HCT116 (cell line): ENCODE results near the gene F11. TPM values are rescaled to one million over a fixed set of nuclear protein-coding genes. Genes with fewer than 3 reads are reported as not detected.

Experiments used
- ATAC-seq: fragments of 200-7000 bp; cut with Tn5 transposase; 2 replicates; pipeline ENCODE4 v1.9.1; 2020; ENCODE audit warnings: mild to moderate bottlenecking, moderate library complexity
- BruUV-seq: library from RNA; stranded (reverse); fragments of 400-500 nt; replicated peaks from 2 replicates; lab custom pipeline; 2021; lab: Mats Ljungman, UMichigan
- CTCF ChIA-PET: fragments of 300-600 bp; sonication (Branson Sonifier 250); formaldehyde crosslinking; loops from one replicate; lab custom pipeline; 2021; ENCODE audit warnings: antibody characterized with exemption; lab: Charles Lee
- POLR2A ChIA-PET: fragments of 300-600, 350-600 bp; sonication (Branson Sonifier 250); formaldehyde crosslinking; loops from one replicate; lab custom pipeline; 2021; ENCODE audit warnings: antibody characterized with exemption; lab: Charles Lee
- RAD21 ChIA-PET, 2 experiments: fragments of 300-600 bp; sonication (Branson Sonifier 250); formaldehyde crosslinking; loops; one replicate each; lab custom pipeline; 2023; ENCODE audit warnings: low total read pairs in 2 of 2; ENCODE audit not compliant: uncharacterized antibody in 2 of 2, unreplicated experiment in 2 of 2, low non-redundant PET in 1 of 2; lab: Charles Lee
- DNase-seq: peaks from one replicate; pipeline ENCODE4 v3.0.0-alpha.2; 2010; ENCODE audit warnings: low read depth, low spot score
- H2AFZ ChIP-seq: fragments of 200-600 bp; shearing (Covaris generic), sonication (generic); 2 replicates; pipeline ENCODE4 v1.6.1; 2017; ENCODE audit warnings: low read depth, mixed run types, mixed read lengths, antibody characterized with exemption, low read length; ENCODE audit not compliant: poor library complexity, severe bottlenecking
- H3K27ac ChIP-seq: 2 replicates; pipeline ENCODE4 v1.5.1; 2012; ENCODE audit warnings: low read depth, low read length
- H3K27me3 ChIP-seq: fragments of 200-600 bp; sonication (generic); 2 replicates; pipeline ENCODE4 v1.6.1; 2016; ENCODE audit warnings: mixed run types, low read length, mixed read lengths; ENCODE audit not compliant: insufficient read depth
- H3K36me3 ChIP-seq, 2 experiments: fragments of 200-500 bp in 1 of 2; fragments of 200-600 bp in 1 of 2; sonication (Bioruptor generic) in 1 of 2; sonication (generic) in 1 of 2; 2 replicates each; pipeline versions ENCODE4 v1.5.1 to v1.6.1; 2014 to 2016; ENCODE audit warnings: low read length in 2 of 2, inconsistent platforms in 1 of 2, mixed read lengths in 1 of 2, mixed run types in 1 of 2; ENCODE audit not compliant: insufficient read depth in 2 of 2, control insufficient read depth in 1 of 2
- H3K4me1 ChIP-seq, 2 experiments: fragments of 200-600 bp in 1 of 2; sonication (generic) in 1 of 2; 2 replicates each; pipeline versions ENCODE4 v1.5.1 to v1.6.1; 2012 to 2017; ENCODE audit warnings: low read length in 2 of 2, inconsistent platforms in 1 of 2, mild to moderate bottlenecking in 1 of 2, mixed read lengths in 1 of 2, mixed run types in 1 of 2, moderate library complexity in 1 of 2; ENCODE audit not compliant: insufficient read depth in 2 of 2, control insufficient read depth in 1 of 2
- H3K4me2 ChIP-seq: fragments of 200-600 bp; sonication (generic); 2 replicates; pipeline ENCODE4 v1.6.1; 2017; ENCODE audit warnings: mixed run types, low read length, mixed read lengths
- H3K4me3 ChIP-seq, 2 experiments: fragments of 200-600 bp in 1 of 2; sonication (generic) in 1 of 2; replicated peaks in 1 of 2; 2 replicates each; pipeline ENCODE4 v1.5.1; 2011 to 2016; ENCODE audit warnings: low read length in 2 of 2, control low read depth in 1 of 2, low read depth in 1 of 2, mild to moderate bottlenecking in 1 of 2, mixed read lengths in 1 of 2, mixed run types in 1 of 2
- H3K79me2 ChIP-seq: fragments of 200-600 bp; sonication (generic); 2 replicates; pipeline ENCODE4 v1.6.1; 2017; ENCODE audit warnings: mild to moderate bottlenecking, mixed run types, low read length, moderate library complexity, mixed read lengths; ENCODE audit not compliant: insufficient read depth
- H3K9ac ChIP-seq: fragments of 200-600 bp; sonication (generic); 2 replicates; pipeline ENCODE4 v1.6.1; 2016; ENCODE audit warnings: low read length, mixed read lengths
- H3K9me2 ChIP-seq: fragments of 200-600 bp; sonication (generic), shearing (Covaris generic); 2 replicates; pipeline ENCODE4 v1.6.1; 2017; ENCODE audit warnings: mixed run types, mild to moderate bottlenecking, moderate library complexity; ENCODE audit not compliant: insufficient read depth
- H3K9me3 ChIP-seq, 2 experiments: fragments of 200-500 bp in 1 of 2; fragments of 200-600 bp in 1 of 2; sonication (Bioruptor generic) in 1 of 2; sonication (generic) in 1 of 2; 2 replicates each; pipeline ENCODE4 v1.6.1; 2014 to 2017; ENCODE audit warnings: low read length in 2 of 2, mixed read lengths in 2 of 2, inconsistent platforms in 1 of 2, low read depth in 1 of 2, mild to moderate bottlenecking in 1 of 2, mixed run types in 1 of 2, moderate library complexity in 1 of 2; ENCODE audit not compliant: control insufficient read depth in 1 of 2, insufficient read depth in 1 of 2
- H4K20me1 ChIP-seq: fragments of 200-600 bp; sonication (generic), shearing (Covaris generic); 2 replicates; pipeline ENCODE4 v1.6.1; 2017; ENCODE audit warnings: mixed run types, mild to moderate bottlenecking, moderate library complexity; ENCODE audit not compliant: insufficient read depth
- ATF3 ChIP-seq: IDR thresholded peaks from 2 replicates; pipeline ENCODE4 v1.6.1; 2012
- CBX3 ChIP-seq: IDR thresholded peaks from 2 replicates; pipeline ENCODE4 v1.6.1; 2012; ENCODE audit warnings: low read depth
- CEBPB ChIP-seq: IDR thresholded peaks from 2 replicates; pipeline ENCODE4 v1.6.1; 2012; ENCODE audit warnings: low read depth
- CTCF ChIP-seq, 3 experiments: fragments of 200-600 bp in 1 of 3; sonication (generic) in 1 of 3; IDR thresholded peaks in 2 of 3; conservative IDR thresholded peaks in 1 of 3; 2 replicates each; pipeline ENCODE4 v1.5.1; 2012 to 2017; ENCODE audit warnings: low read depth in 2 of 3, low read length in 2 of 3, antibody characterized with exemption in 1 of 3, borderline replicate concordance in 1 of 3, control low read depth in 1 of 3, mild to moderate bottlenecking in 1 of 3, mixed read lengths in 1 of 3, mixed run types in 1 of 3, moderate library complexity in 1 of 3; ENCODE audit not compliant: insufficient read depth in 1 of 3
- EGR1 ChIP-seq: IDR thresholded peaks from 2 replicates; pipeline ENCODE4 v1.6.1; 2012; ENCODE audit warnings: low read depth
- ELF1 ChIP-seq: IDR thresholded peaks from 2 replicates; pipeline ENCODE4 v1.6.1; 2012; ENCODE audit warnings: low read depth, borderline replicate concordance
- EZH2 ChIP-seq: fragments of 200-600 bp; sonication (generic); IDR thresholded peaks from 2 replicates; pipeline ENCODE4 v1.6.1; 2017; ENCODE audit warnings: antibody characterized with exemption, mixed run types
- EZH2phosphoT487 ChIP-seq: fragments of 200-600 bp; IDR thresholded peaks from 2 replicates; pipeline ENCODE4 v1.6.1; 2018; ENCODE audit warnings: antibody characterized with exemption, borderline replicate concordance
- FOSL1 ChIP-seq: IDR thresholded peaks from 2 replicates; pipeline ENCODE4 v1.6.1; 2012; ENCODE audit warnings: low read depth
- JUND ChIP-seq: IDR thresholded peaks from 2 replicates; pipeline ENCODE4 v1.6.1; 2012
- POLR2AphosphoS5 ChIP-seq: IDR thresholded peaks from 2 replicates; pipeline ENCODE4 v1.6.1; 2011; ENCODE audit warnings: mild to moderate bottlenecking, low read depth, low read length, moderate library complexity
- SIN3A ChIP-seq: IDR thresholded peaks from 2 replicates; pipeline ENCODE4 v1.6.1; 2012; ENCODE audit warnings: low read depth
- SP1 ChIP-seq: IDR thresholded peaks from 2 replicates; pipeline ENCODE4 v1.6.1; 2012; ENCODE audit warnings: low read depth
- TCF7L2 ChIP-seq: IDR thresholded peaks from 2 replicates; pipeline ENCODE4 v1.7.0; 2011; ENCODE audit warnings: borderline replicate concordance, inconsistent platforms; ENCODE audit not compliant: insufficient read depth, insufficient read length; ENCODE audit errors: extremely low read depth
- ZBTB33 ChIP-seq: IDR thresholded peaks from 2 replicates; pipeline ENCODE4 v1.6.1; 2011; ENCODE audit warnings: mild to moderate bottlenecking, low read length, moderate library complexity; ENCODE audit not compliant: insufficient replicate concordance; ENCODE audit errors: extremely low read depth
- ZFX ChIP-seq: fragments of 450-650 bp; IDR thresholded peaks from 2 replicates; pipeline ENCODE4 v1.6.1; 2017
- ZNF274 ChIP-seq: fragments of 200-500 bp; sonication (Bioruptor generic); IDR thresholded peaks from 2 replicates; pipeline ENCODE4 v1.6.1; 2014; ENCODE audit warnings: mild to moderate bottlenecking, low read depth, low read length, inconsistent platforms
- intact Hi-C: fragments of 100-400 bp; cut with micrococcal nuclease; formaldehyde crosslinking; loops from 2 replicates; pipeline ENCODE4 v1.10.0; 2022
- total RNA-seq: library from RNA; stranded (reverse); gene quantifications from one replicate; pipeline ENCODE4 v1.2.1, GENCODE V29; 2021; ENCODE audit not compliant: unreplicated experiment

F11 gene
- total RNA-seq, 1 experiment from 2014 or later: not detected

- Histone ChIP-seq H3K27me3 (no peaks in the 10 kb centered on the region), H3K4me2 (no peak within 1 kb of the TSS), H3K9ac (no peak within 1 kb of the TSS), H3K36me3 (no peaks in the 10 kb centered on the region), H3K79me2 (no peaks in the 10 kb centered on the region), H4K20me1 (no peaks in the 10 kb centered on the region), H3K9me2 (peaks cover 4% of the 10 kb centered on the region; the same call in 1 of the 2 replicates), H2AFZ (peak within 1 kb of the TSS; percentile 42), H3K4me3 (no peak within 1 kb of the TSS), H3K9me3 (peaks cover 0 to 4% of the 10 kb centered on the region in 2 experiments; a peak in 1 of 4 replicates), H3K27ac (no peak within 1 kb of the TSS), H3K4me1 (no peaks in the 10 kb centered on the region)
- intact Hi-C loops: no loop called here
- no TSS peak for BruUV-seq
- ChIA-PET RAD21 (no interaction called here), CTCF (no interaction called here), POLR2A (no interaction called here)
- TF ChIP-seq ZFX (no peak), CTCF (IDR thresholded peaks at IDR 0.05 in 2 of 3, conservative IDR thresholded peaks at IDR 0.05 in 1 of 3; ENCODE audit: borderline replicate concordance in 1 of 3, insufficient read depth in 1 of 3, low read depth in 2 of 3, low read length in 2 of 3) (no peak), ZBTB33 (no peak), ATF3 (no peak), EGR1 (no peak), FOSL1 (no peak), TCF7L2 (no peak), SP1 (no peak), SIN3A (no peak), ELF1 (no peak), CBX3 (no peak), EZH2phosphoT487 (no peak), EZH2 (no peak), ZNF274 (no peak), CEBPB (no peak), POLR2AphosphoS5 (no peak), JUND (no peak)
- DNase-seq: no peak
- ATAC-seq: no peak
Measured at GRCh38 chr4:186227221-186227620, 38.8 kb upstream of the F11 start, which contains the start of gene KLKB1. Gene KLKB1 (plus strand): TSS chr4:186227507. CDS start chr4:186228196, 689 bp downstream.
